Hindlimb muscle (tissue), 1 donor: ENCODE results near the gene PTPRN2. TPM values are rescaled to one million over a fixed set of nuclear protein-coding genes. Genes with fewer than 3 reads are reported as not detected.

Experiments
- DNase-seq: peaks from one replicate; pipeline ENCODE4 v3.0.0-alpha.2; 2013
- polyA plus RNA-seq: library from polyadenylated mRNA; unstranded; fragments of 120-200 nt; gene quantifications from one replicate; pipeline ENCODE4 v1.2.1, GENCODE V29; 2013; ENCODE audit not compliant: insufficient read length

The PTPRN2 gene
- polyA plus RNA-seq, 1 donor: 2.0 TPM

DNA sequence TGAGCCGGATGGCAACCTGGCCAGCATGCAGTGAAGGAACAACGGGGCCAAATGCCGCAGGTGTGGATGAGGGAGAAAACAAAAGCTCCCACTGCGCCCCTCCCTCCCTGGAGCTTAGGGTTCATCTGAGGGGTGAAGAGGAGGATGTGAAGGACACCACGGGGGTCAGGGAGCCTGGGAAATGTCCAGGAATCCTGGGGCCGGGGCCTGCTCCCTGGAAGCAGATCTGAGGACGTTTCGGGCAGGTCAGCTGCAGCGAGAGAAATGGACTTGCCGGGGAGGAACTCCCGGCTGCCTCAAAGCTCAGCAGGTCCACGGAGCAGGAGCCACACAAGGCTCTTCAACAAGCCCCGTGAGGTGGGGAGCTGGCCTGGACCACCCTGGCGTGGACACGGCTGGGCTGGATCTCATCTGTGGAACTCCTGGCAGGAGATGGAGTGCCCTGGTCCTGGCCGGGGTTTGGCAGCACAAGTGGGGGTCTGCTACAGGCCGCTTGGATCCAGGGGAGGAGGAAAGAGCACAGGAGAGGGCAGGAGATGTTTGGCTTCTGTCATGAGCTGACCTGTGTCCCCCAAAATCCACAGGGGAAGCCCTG lies 585.0 kb downstream of the PTPRN2 start:
- DNase-seq: no peak

DNA sequence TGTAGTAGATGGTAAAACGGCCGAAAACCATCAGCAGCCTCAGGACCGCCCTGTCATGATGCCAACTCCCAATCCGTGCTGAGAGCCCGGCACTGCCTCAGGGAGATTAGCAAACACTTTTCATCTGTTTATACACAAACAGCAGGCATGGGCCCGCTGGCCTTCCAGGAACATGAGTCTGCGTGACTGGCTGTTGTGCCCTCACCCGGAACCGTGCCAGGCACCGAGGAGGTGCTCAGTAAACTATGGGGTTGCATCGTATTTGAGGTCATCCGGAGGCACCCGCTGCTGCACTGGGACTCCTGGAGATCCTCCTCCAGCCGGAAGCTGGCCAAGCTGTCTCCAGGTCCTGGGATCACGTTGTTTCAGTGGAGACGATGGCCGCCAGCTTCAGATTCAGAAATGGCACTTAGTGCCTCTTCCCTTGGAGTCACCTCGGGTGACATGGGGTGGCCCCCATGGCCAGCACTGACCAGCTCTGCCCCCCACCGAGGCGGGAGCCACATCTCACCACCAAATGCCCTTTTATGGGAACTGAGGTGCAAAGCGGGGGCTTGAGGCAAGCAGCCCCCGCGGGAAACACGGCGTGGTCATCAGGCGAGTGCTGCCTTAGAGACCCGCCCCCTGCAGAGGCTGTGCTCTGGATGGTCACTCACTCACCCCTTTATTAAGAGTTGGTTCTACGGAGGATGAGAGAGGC lies 585.9 kb downstream of the PTPRN2 start:
- DNase-seq: no peak

DNA sequence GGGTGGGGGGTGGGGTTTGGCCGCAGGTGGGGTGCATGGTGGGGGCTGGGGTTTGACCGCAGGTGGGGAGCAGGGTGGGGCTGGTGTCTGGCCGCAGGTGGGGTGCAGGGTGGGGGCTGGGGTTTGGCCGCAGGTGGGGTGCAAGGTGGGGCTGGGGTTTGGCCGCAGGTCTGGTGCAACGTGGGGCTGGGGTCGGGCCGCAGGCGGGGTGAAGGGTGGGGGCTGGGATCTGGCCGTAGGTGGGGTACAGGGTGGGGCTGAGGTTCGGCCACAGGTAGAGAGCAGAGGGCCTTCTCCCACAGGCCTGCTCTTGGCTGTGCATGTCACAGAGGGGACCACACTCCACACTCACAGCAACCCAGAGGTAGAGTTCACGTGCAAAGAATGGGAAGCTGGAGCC lies 586.6 kb downstream of the PTPRN2 start:
- DNase-seq: no peak

DNA sequence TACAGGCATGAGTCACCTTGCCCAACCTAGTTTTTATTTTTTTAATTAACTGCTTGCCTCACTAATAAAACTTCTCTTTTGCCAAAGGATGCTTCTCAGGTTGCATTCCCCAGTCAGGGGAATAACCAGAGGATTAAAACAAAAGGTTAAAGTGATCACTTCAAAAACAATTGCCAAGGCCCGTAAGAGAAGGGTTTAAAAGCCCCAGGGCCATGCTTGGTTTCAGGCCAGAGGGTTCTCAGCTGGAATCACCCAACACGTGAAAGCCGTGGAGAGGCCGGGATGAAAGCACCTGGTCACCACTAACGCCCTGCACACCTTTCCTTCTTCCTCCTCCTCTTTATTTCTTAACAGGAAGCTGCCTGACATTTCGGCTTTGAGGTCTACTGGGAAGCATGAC lies 587.5 kb downstream of the PTPRN2 start:
- no peak for DNase-seq

DNA sequence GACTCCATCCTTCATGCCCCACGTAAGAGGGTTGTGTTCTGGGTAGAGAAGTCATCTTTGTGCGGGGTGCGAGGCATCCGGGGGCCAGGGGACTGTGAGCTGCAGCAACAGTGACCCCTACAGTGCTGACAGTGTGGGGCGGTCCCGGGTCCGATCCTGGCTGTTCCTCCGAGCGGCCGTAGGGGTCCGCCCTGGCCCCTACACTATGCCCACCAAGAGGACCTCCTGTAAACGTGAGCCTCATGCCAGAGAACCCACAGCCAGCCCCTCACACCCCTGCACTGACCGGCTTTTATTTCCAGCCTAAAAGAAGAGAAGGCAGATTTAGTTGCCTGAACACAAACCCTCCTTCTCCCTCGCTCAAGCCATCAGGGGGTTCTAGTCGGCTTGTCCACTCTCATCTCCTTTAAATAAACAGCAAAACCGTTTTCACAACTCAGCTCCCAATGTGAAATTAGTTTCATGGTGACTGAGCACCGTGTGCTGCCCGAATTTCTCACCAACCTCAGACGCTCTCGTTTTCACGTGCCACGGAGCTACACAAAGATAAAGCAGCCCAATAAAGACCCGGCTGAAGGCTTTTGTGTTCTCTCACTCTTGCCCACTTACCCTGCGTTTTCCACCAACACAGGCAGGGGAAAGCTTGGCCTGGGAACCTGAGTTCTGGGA lies 588.6 kb downstream of the PTPRN2 start:
- DNase-seq: no peak

DNA sequence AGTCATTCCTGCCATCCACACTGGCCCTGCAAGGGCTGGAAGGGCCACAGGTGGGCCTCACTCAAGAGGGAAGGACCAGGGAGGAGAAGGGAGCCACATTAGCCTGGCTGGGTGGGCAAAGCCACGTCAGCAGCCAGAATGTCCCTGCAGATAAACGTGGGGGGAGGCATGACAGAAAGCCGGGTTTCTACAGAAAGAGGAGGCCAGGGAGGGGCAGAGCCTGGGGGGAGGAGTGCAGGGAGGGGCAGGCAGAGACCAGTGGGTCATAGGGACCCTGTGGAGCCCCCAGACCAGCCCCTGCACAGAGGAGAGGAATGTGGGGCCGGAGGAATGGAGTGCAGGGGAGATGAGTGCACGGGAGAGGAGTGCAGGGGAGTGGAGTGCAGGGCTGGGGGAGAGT lies 590.2 kb downstream of the PTPRN2 start:
- DNase-seq: no peak

DNA sequence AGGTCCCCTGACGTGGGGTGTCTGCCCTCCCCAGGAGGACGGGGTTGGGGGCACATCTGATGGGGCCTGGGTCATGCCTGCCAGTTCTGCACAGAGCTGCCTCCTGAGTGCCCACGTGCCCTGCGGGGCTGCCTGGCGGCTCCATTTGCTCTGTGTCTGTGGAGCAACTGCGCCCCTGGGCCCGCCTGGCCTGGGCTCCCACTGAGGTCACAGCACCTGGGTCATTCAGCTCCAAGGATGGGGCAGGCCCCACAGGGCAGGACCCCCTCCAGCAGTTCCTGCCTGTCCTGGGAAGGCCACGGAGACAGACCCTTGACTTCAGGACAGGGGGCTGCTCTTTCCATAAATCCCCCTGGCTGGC lies 590.6 kb downstream of the PTPRN2 start:
- DNase-seq: no peak

DNA sequence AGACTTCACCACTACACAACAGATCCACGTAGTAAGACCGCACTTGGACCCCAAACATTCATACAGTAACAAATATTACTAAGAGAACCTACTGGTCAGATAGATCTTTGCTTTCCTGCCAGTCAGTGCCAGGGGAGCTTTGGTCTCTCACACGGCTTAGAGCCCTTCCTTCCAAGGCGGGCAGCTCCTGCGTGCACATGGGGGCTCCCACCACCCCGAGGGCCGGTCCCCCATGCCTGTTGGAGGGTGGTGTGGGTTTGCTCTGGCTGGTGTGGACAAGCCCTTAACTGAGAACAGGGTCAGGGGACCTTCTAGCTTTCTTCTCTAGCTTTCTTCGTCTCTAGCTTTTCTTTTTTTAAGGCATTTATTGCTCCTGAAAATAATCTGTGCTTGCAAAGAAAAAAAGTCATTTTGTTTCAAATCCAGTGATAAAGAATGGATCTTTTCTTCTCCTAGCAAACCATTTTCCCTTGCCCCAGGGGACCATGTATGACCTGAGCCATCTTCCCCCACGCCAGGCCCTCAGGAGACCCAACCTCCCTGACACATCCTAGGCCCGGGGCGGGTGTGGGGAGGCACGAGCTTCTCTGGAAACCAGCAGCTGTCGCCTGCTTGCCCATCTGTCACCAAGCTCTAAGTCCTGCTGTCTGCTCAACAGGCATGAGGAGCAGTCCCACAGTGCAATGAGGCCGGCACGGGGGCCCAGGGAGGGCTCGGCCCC lies 591.1 kb downstream of the PTPRN2 start:
- no peak for DNase-seq

DNA sequence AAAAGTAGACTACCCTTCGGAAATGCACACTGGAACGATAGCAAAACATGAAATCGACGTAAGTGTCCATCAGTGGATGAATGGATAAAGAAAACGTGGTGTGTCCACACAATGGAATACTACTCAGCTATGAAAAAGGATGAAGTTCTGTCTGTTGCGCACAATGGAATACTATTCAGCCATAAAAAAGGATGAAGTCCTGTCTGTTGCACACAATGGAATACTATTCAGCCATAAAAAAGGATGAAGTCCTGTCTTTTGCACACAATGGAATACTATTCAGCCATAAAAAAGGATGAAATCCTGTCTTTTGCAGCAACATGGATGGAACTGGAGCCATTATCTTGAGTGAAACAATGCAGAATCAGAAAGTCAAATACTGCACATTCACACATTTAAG lies 591.8 kb downstream of the PTPRN2 start:
- no peak for DNase-seq

DNA sequence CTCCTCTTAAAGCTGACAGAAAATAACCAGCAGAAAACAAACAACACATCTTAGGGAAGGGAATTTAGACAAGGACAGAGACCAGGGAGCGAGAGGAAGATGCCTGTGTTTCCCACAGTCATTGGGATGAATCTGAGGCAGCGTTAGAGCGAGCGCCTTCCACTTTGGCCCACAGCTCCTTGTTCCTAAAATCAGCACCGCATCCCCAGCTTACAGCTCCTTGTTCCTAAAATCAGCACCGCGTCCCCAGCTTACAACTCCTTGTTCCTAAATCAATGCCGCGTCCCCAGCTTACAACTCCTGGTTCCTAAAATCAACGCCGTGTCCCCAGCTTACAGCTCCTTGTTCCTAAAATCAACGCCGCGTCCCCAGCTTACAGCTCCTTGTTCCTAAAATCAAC lies 593.3 kb downstream of the PTPRN2 start:
- DNase-seq: no peak

DNA sequence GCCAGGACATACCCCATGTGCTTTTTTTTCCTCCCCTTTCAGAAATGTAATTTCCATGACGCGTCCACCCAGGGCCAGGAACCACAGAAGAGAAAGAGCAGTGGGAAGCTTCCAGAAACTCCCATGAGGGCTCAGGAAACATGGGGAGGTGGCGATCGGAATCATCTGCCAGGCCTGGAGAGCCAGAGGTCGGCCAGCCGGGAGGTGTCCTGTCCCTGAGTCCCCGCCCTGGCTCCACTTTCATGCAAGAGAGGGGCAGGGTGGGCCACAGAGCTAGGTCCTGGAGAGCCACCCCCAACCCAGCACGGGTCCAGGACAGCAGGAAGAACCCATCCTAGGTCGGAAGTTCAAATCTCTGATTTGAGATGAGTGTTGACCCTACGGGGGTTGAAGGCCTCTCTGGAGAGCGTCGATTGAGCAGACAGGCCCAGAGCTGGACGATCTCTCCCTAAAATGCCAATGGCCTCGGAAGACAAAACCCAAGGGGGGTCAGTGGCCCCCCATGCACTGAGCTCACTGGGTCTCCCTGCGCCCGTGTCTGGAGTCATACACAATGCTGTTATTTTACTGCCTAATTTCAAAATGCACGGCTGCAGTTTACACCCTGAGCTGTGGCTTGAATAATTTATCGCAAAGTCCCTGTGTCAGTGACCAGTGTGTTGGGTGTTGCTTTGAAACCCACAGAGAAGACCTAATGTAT lies 594.1 kb downstream of the PTPRN2 start:
- no peak for DNase-seq

DNA sequence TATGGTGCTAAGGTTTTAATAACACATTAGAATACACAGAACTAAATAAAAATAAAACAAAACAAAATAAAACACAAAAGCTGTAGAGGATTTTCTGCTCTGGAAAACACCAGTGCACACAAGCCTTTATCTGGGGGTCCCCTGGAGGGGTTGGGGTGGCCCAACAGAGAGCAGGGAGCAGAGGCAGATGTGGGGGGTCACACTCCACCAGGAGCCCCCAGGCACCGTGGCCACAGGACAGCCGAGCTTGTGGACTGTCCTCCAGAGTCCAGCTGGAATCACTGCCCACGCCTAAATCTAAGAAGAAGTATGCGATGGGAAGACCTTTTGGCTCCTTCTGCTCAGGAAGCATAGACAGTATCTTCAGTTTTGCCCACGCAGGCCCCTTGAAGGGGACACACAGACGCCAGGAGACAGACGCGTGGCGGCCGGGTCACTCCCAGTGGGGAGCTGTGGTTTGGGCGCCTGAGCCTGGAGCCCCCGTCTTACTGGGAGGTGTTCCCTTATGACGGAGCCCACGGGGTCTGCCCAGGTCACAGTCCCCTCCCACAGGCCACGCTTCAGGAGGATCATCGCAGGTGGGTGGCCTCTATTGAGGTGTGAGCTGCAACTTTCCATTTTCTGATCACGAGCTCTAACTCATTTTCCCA lies 595.0 kb downstream of the PTPRN2 start:
- no peak for DNase-seq

DNA sequence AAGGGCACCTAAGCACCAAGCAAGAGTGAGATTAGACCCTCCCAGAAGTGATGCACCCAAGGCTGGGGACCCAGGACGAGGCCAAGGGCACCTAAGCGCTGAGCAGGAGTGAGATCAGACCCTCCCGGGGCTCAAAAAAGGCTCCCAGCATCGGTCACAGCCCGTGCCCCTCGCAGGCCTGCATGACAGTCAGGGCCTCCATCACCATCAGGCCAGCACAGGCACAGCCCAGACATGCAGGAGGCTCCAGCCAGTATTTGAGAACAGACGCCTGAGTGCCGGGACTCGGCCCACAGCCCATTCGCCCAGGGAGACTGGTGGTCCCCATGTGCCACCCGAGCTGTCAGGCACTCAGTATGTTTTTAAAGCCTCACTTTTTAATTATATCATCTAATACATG lies 595.9 kb downstream of the PTPRN2 start:
- DNase-seq: no peak

DNA sequence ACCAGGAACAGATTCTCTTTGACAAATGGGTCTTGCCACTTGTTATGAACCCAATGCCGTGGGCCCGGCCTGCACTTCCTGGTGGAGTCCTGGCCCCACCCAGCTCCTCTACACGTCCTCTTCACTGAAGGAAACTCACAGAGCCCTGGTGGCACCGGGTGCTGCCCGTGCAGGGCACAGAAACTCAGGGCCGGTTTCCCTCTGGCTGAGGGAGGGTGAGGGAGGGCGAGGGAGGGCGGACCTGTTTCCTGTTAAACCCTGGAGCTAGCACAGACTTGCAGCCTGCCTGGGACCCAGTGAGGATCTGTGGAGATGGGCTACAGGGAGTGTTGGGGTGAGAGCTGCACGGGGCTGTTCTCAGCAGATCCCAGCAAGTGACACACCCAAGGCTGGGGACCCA lies 596.3 kb downstream of the PTPRN2 start:
- DNase-seq: no peak

DNA sequence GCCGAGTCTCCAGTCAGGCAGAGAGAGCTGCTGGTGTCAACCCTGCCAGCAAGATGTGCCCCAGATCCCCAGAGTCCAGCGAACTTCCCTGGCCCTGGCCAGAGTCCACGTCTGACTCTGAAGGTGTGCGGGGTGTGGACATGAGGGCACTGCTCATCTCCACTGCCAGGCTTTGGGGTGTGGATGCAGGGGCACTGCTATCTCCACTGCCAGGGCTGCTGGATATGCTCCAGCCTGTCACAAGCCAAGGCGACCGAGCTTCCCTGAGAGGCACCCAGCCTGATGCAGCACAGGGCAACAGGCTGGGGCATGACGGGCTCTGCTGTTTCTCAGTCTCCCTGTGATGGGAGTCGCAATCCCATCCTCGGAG lies 596.8 kb downstream of the PTPRN2 start:
- DNase-seq: no peak

DNA sequence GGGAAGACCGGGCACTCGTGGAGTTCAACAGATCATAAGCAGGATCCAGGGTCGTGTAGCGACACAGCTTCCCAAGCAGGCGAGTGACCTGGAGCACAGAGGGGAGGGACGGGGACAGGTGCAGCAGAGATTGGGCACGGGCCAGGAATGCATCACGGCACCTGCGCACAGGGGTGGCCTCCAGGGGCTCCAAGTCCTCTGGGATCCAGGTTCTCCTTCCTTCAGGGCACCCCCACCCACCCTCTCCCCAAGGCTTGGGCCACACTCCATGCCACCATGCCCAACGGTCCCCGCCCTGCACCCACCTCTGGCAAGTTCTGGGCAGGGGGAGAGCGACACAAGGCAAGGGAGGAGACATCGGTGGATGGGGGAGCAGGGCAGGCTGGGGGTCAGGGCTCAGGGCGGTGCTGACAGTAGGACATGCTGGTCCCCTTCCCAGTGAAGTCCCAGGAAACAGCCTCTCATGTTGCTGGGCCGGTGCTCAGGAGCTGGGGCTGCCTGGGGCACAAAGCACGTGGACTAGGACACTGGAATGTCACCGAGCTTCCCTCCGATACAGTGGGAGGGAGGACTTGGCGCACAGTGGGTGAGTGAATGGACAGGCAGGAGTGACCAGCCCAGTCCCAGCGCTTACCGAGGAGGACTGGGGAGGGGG lies 597.3 kb downstream of the PTPRN2 start:
- no peak for DNase-seq

DNA sequence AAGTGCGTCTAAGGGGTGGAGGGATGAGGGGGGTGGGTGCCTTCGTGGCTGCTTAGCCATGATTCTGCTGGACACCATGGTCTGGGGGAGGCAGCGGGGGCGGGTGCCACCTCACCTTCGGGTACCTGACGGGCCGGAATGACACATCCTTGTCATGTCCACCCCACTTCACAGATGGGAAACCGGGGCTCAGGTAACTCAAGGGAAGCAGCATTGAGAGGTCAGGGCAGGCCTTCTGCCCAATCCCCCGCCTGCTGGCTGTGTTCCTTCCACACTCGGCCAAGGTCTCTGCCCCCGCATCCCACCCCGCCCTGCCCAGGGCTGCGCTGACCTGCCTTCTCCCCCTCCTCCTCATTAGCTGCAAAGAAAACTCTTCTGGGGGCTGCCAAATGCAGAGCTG lies 598.0 kb downstream of the PTPRN2 start:
- DNase-seq: no peak

DNA sequence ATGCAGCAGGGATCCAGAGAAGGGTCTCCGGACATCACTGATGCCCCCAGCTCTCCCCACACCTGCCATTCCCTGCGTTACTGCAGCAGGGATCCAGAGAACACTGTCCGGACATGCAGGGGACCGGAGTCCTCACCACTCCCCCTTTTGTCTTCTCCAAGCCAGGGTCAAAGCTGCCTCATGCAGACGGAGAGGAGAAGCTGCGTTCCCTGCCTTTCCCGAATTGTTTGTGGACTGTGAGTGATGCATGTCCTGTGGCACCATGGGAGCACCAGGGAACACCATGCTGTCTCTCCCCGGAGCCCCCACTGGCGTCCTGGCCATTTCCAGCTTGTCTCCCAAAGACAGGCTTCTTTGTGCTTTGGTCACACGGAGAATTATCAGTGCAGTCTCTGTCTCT lies 599.7 kb downstream of the PTPRN2 start:
- DNase-seq: no peak

DNA sequence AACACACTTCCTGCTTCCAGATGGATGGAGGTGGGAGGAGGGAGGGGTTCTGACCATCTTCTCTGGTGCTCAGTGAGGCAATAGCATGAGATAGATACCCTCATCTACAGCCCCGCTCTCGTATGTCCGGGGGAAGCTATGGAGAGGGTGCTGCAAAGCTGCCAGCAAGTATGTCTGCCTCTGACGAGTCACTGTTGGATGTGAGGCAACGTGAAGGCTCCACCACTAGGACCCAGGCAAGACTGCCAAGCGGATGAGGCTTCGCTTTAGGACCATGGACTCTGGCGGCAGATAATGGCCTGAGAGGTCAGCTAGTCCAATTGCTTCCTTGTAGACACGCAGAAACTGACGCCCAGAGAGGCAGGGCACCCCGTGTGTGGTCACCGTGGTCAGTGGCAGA lies 601.6 kb downstream of the PTPRN2 start:
- DNase-seq: no peak

DNA sequence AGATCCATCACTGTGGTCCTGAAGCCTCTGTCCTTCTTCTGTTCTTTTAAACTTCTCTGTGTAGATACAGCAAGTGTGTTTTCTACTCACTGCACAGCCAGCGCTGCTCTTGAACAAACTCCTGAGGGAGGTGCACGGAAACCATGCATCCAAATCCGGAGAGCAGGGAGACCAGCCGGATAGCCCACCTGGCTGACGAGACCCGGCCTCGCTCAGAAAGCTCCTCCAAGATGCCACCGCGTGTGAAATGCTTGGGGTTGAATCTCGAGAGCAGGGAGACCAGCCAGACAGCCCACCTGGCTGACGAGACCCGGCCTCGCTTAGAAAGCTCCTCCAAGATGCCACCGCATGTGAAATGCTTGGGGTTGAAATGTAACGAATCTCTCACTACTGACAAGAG lies 602.0 kb downstream of the PTPRN2 start:
- no peak for DNase-seq

DNA sequence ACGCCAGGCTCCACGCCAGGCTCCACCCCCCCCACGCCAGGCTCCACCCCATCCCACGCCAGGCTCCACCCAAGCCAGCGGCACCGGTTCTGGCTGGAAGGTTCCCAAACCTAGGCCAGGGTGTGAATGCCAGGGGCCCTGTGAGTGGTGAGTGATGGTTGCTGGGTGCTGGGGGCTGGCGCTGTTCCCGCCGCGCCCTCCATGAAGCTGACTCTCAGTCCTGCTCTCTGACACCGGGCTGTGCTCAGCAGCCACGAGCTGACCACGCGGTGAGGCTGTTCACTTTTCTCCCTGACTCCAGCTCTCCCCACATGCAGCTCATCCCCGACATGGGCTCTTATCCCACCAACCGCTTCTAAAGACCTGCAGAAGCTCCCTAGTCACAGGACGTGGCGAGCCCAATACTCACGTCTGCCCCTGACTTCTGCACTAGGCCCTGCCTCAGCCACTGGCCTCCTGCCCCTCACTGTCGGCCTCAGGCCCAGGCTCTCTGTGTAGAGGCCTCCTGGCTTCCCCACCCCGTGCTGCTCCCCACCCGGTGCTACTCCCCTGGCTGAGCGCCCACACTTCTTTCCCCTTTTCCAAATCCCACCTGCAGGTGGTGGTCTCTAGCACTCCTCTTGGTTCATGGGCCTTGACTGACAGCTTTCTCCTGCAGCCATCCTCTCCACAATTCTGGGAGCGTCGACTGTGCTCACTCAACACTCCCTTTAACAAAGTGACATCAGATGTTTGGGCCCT lies 603.0 kb downstream of the PTPRN2 start:
- DNase-seq: no peak
